ENCODE results near the gene RAB8B.
A peak's percentile ranks its signal among the peaks of the same experiment; 100 is the strongest.

Gene RAB8B

GRCh38 chr15:63277038-63277892, 87.9 kb downstream of the RAB8B start, which contains the start of gene APH1B:
APH1B (plus strand) TSS chr15:63277605; CDS start chr15:63277624, 19 bp downstream.
- peak; percentile 58 for DNase-seq

- no peak for DNase-seq
Measured at GRCh38 chr15:63277893-63278456, 88.6 kb downstream of the RAB8B start.

GRCh38 chr15:63283126-63283525, 93.7 kb downstream of the RAB8B start:
- DNase-seq = no peak

- no peak for DNase-seq
Measured at GRCh38 chr15:63284335-63284734, 94.9 kb downstream of the RAB8B start.

- no peak for DNase-seq
Measured at GRCh38 chr15:63287109-63287508, 97.7 kb downstream of the RAB8B start.

- DNase-seq = no peak
Measured at GRCh38 chr15:63288342-63288741, 98.9 kb downstream of the RAB8B start.

- DNase-seq = no peak
Measured at GRCh38 chr15:63288778-63289378, 99.5 kb downstream of the RAB8B start.

- DNase-seq = no peak
Measured at GRCh38 chr15:63291507-63291906, 102.1 kb downstream of the RAB8B start.

GRCh38 chr15:63292241-63292640, 102.8 kb downstream of the RAB8B start:
- DNase-seq = no peak

- no peak for DNase-seq
Measured at GRCh38 chr15:63292771-63293170, 103.4 kb downstream of the RAB8B start.

GRCh38 chr15:63294359-63294758, 105.0 kb downstream of the RAB8B start:
- no peak for DNase-seq

GRCh38 chr15:63295341-63295740, 105.9 kb downstream of the RAB8B start:
- no peak for DNase-seq

GRCh38 chr15:63296195-63296594, 106.8 kb downstream of the RAB8B start:
- no peak for DNase-seq

GRCh38 chr15:63299943-63300575, 110.7 kb downstream of the RAB8B start:
- no peak for DNase-seq

GRCh38 chr15:63301088-63301487, 111.7 kb downstream of the RAB8B start:
- no peak for DNase-seq

GRCh38 chr15:63305260-63305659, 115.9 kb downstream of the RAB8B start:
- DNase-seq = no peak

GRCh38 chr15:63306492-63307073, 117.2 kb downstream of the RAB8B start:
- no peak for DNase-seq

- no peak for DNase-seq
Measured at GRCh38 chr15:63308491-63308890, 119.1 kb downstream of the RAB8B start.

- DNase-seq = no peak
Measured at GRCh38 chr15:63308947-63309346, 119.5 kb downstream of the RAB8B start.

GRCh38 chr15:63310646-63311045, 121.2 kb downstream of the RAB8B start:
- DNase-seq = no peak

- no peak for DNase-seq
Measured at GRCh38 chr15:63312286-63312685, 122.9 kb downstream of the RAB8B start.

- DNase-seq = no peak
Measured at GRCh38 chr15:63313825-63314224, 124.4 kb downstream of the RAB8B start.

- no peak for DNase-seq
Measured at GRCh38 chr15:63314409-63314808, 125.0 kb downstream of the RAB8B start.
